HG03439 (cell line): ENCODE measurements around the gene PRPF19.

Experiments used
- ATAC-seq: cut with Tn5 transposase; IDR thresholded peaks from one replicate; pipeline ENCODE4 v1.9.1; 2021; ENCODE audit warnings: mild to moderate bottlenecking, moderate library complexity; ENCODE audit not compliant: unreplicated experiment

PRPF19 gene

GRCh38 chr11:60906132-60906972 is at the start of gene PRPF19:
TSS of gene PRPF19 (minus strand) at chr11:60906585. CDS start at chr11:60906382, 203 bp downstream.
- peak; percentile 74 for ATAC-seq

DNA sequence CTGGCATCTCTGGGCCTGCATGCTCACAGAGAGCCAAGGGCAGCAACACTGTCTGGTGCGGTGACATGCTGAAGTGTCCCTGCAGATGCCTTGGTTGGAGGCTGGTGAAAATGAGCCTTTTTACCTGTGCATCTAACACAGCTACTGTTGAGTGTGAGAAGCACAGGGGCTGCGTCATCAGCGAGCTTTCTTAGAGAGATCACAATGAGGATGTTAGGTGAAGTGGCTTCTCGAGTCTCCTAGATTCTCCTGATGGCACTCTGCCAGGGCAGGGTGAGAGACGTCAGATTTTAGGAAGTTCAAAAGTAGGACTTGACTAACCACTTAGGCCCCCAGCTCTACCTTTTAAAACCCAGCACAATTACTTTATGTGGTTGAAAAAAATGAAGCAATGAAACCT is 49.2 kb upstream of the PRPF19 start:
- no peak for ATAC-seq

- no peak for ATAC-seq
Observed at GRCh38 chr11:60954421-60954820, 48.0 kb upstream of the PRPF19 start.

GRCh38 chr11:60953781-60954180 is 47.4 kb upstream of the PRPF19 start:
- ATAC-seq = no peak

GRCh38 chr11:60952742-60953170 is 46.4 kb upstream of the PRPF19 start:
- no peak for ATAC-seq

DNA sequence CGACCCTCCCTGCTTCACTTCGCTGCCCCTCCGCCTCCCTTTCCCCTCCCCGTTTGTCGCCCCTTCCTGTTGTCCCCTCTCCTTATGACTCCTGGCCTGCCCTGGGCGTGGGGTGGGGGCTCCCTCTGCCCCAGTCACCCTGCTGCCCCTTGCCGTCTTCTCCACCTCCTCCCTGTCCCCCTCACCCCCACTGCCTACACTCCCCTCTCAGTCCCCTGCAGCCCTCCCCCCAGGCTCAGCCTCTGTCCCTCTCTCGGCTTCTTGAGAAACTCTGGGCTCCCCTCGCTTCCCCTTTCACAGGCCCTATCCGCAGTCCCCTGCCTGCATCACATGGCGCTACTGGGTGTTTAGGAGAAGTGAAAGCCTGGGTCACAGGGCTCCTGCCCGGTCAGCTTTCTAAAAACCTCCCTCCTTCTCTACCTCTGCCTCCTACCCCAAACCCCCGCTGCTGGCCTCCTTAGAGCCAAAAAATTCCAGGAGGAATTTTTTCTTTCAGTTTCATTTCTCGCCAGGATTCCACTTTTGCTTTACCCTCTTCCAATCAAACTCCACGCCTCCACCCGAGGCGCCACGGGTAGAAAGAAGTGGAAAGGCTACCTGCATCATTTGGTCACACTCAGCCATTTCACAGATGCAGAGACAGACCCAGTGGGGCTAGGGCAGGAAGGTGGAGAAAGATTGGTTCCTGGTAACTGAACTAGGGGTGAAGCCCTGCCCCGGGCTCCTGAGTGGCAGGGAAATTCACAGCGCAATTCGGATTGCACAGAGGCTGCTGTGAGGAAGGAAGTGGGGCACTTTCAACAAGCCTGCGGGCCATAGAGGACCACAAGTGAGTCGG is 45.7 kb upstream of the PRPF19 start, which contains the start of gene SLC15A3:
SLC15A3 (minus strand) TSS at position 273 of the 838 bp plus-strand sequence. CDS start 625 bp downstream, outside the sequence.
- peak; percentile 54 for ATAC-seq

- no peak for ATAC-seq
Observed at GRCh38 chr11:60951606-60951903, 45.2 kb upstream of the PRPF19 start.

DNA sequence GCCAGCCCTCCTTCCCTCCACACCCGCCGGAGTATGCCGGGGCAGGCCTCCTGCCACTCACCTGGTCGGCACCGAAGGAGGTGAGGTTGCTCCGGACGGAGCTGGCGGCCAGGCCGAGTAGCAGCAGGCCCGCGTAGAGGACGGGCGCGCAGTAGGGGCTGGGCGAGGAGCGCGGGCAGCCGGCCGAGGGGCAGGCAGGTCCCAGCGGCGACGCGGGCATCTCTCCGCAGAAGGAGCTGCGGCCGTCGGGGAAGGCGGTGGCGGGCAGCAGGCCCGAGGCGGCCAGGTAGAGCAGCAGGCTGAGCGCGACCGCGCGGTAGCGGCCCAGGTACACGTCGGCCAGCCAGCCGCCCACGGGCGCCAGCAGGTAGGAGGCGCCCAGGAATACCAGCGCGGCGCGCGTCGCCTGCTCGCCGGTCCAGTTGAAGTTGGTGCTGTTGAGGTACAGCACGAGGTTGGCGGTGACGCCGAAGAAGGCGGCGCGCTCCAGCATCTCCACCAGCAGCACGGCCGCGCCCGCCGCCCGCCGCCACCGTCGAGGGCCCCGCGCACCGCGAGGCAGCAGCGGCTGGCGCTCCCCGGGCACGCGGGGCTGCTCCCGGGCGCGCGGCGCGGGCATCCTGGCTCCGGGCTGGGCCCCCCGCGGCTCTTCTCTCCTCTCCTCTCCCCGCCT is 44.7 kb upstream of the PRPF19 start:
- no peak for ATAC-seq

- ATAC-seq = no peak
Observed at GRCh38 chr11:60950024-60950423, 43.6 kb upstream of the PRPF19 start.

DNA sequence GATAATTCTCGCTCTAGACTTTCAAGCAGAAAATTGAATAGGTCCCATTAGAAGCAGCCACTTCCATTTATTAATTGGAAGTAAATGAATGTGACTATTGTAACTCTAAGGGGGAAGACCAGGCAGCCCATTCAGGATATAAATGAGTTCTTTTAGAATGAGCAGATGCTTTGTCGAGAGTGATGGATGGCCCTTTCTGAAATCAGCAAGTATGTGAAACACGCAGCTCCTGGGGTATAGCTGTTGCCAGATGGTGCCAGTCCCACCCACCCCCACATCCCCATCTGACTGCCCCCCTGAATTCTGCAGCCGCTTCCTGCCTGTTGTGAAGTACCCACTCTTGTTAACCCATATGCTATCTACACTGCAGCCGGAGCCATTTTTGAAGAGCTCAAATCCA is 41.9 kb upstream of the PRPF19 start:
- ATAC-seq = no peak

DNA sequence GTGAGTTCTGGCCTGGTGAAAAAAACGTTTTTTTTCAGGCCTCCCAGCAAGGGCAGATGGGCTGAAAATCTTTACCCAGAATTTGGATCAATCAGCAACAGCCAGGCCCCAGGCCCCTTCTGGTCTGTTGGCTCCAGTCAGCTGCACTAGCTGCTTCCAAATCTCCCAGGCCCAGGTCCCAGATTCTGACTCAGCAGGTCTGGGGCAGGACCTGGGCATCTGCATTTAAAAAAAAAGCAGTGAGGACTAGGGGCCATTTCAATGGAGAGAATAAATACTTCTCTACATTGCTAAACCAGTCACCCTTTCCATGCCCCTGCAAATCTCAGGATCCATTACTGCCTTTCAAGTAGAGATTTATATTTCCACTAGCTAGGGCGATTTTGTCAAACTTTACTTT is 41.3 kb upstream of the PRPF19 start:
- no peak for ATAC-seq

DNA sequence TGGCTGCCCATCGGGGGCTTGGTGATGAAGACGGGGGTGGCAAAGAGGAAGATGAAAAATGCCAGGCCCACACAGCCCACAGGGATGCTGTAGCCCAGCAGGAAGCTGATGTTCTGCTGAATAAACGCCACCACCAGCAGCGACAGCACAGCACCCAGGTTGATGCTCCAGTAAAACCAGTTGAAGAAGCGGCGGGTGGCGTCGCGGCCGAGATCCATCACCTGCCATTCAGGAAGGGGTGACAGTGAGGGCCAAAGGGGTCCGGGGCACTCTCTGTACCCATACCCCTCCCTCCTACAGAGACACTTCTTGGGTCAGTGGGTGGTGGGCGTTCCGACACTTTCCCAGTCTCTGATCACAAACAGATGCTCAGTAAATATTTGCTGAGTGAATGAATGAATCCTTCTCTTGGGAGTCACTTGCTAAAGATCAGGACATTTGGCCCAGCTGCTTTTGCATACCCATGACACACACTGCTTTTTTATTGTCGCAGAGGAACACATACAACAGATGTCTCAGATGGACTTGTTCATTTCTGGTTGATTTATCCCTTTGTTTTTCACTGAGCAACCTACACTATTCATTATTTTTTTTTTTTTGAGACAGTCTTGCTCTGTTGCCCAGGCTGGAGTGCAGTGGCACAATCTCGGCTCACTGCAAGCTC is 40.3 kb upstream of the PRPF19 start:
- no peak for ATAC-seq

- ATAC-seq = no peak
Observed at GRCh38 chr11:60945295-60945667, 38.9 kb upstream of the PRPF19 start.

- ATAC-seq = no peak
Observed at GRCh38 chr11:60944490-60945294, 38.3 kb upstream of the PRPF19 start.

DNA sequence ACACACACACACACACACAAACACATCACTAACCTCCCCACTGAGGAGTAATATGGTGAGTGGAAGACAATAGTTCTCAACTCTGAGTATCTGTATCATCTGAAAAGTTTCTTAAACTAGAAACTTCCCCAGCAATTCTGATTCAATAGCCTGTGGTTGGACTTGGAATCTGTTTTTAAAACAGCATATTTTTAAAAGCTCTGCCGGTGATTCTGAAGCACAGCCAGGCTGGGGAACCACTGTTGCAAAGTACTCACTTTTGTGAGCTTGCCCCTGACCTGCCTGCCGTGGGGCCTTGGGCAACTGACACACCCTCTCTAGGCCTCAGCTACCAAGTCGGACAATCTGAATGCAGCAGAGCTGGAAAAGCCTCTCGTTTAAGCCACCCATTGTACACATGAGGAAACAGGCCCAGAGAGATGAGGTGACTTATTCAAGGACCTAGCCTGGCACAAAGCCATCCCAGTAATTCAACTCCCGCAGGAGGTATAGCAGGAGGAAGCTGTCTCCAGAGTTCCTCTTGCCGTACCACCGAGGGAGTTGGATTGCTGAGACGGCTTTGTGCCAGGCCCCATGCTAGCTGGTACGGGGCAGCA is 36.7 kb upstream of the PRPF19 start:
- ATAC-seq = no peak

- ATAC-seq = no peak
Observed at GRCh38 chr11:60942219-60942618, 35.8 kb upstream of the PRPF19 start.

- no peak for ATAC-seq
Observed at GRCh38 chr11:60941371-60942119, 35.2 kb upstream of the PRPF19 start.

DNA sequence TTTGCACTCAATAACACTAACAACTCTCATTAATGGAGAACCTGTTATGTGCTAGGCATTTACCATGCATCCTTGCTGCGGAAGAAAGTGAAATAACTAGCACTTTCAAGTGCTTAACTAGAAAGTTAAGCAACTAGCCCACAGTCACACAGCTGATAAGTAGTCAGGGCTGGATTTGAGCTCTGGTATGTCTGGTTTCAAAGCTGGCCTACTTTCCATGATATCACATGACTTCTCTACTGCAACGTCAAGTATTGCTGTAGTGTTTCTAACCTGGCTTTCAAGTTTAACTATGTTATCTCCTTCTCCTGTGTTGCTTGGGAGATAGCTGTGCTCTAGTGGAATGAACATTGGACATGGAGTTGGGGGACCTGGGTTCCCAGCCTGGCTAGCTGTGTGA is 33.5 kb upstream of the PRPF19 start:
- no peak for ATAC-seq

GRCh38 chr11:60939301-60939700 is 32.9 kb upstream of the PRPF19 start:
- ATAC-seq = no peak
